Liver (tissue), 9 donors: ENCODE results near the gene TOMM20. TPM values are rescaled to one million over a fixed set of nuclear protein-coding genes. Genes with fewer than 3 reads are reported as not detected.

Experiments
- DNase-seq: peaks from one replicate; pipeline ENCODE4 v3.0.0-alpha.2; 2017; ENCODE audit warnings: low spot score
- H3K27ac ChIP-seq, 2 donors: one replicate each; pipeline ENCODE4 v1.7.0; 2013; ENCODE audit warnings: inconsistent platforms in 2 of 2, low read length in 2 of 2, control low read depth in 1 of 2, low read depth in 1 of 2, mild to moderate bottlenecking in 1 of 2
- H3K27me3 ChIP-seq, 4 donors: one replicate each; pipeline versions ENCODE4 v1.6.1 to v1.7.0; 2013; ENCODE audit warnings: low read length in 3 of 4, inconsistent platforms in 1 of 4, mild to moderate bottlenecking in 1 of 4, moderate library complexity in 1 of 4; ENCODE audit not compliant: control insufficient read depth in 4 of 4, insufficient read depth in 4 of 4
- H3K36me3 ChIP-seq, 4 donors: one replicate each; pipeline versions ENCODE4 v1.6.1 to v1.7.0; 2013; ENCODE audit warnings: low read length in 3 of 4, mild to moderate bottlenecking in 3 of 4, low read depth in 1 of 4, moderate library complexity in 1 of 4; ENCODE audit not compliant: control insufficient read depth in 4 of 4, insufficient read depth in 3 of 4
- H3K4me1 ChIP-seq, 4 donors: one replicate each; pipeline versions ENCODE4 v1.6.1 to v1.7.0; 2013; ENCODE audit warnings: low read length in 3 of 4, mild to moderate bottlenecking in 3 of 4, moderate library complexity in 1 of 4; ENCODE audit not compliant: control insufficient read depth in 4 of 4, insufficient read depth in 4 of 4
- H3K4me3 ChIP-seq, 3 donors: one replicate each; pipeline versions ENCODE4 v1.6.1 to v1.7.0; 2013; ENCODE audit warnings: low read length in 3 of 3, control low read depth in 1 of 3, low read depth in 1 of 3, mild to moderate bottlenecking in 1 of 3
- H3K9ac ChIP-seq, 2 donors: one replicate each; pipeline ENCODE4 v1.7.0; 2013; ENCODE audit warnings: low read length in 2 of 2, mild to moderate bottlenecking in 2 of 2, moderate library complexity in 2 of 2, control low read depth in 1 of 2, low read depth in 1 of 2
- H3K9me3 ChIP-seq, 4 donors: one replicate each; pipeline versions ENCODE4 v1.6.1 to v1.7.0; 2013; ENCODE audit warnings: low read length in 3 of 4; ENCODE audit not compliant: control insufficient read depth in 4 of 4
- ATF3 ChIP-seq: IDR thresholded peaks from 2 replicates; pipeline ENCODE4 v1.6.1; 2016; ENCODE audit warnings: antibody characterized with exemption
- CTCF ChIP-seq: fragments of 150-350 bp; IDR thresholded peaks from 2 replicates; pipeline ENCODE4 v1.5.1; 2017; ENCODE audit warnings: improper control_type of control experiment, low read depth, low read length; ENCODE audit not compliant: missing input control
- FOXA1 ChIP-seq: IDR thresholded peaks from 2 replicates; pipeline ENCODE4 v1.6.1; 2016; ENCODE audit warnings: antibody characterized with exemption
- GABPA ChIP-seq, 2 donors: IDR thresholded peaks in 1 of 2; conservative IDR thresholded peaks in 1 of 2; 2 replicates each; pipeline ENCODE4 v1.6.1; 2016; ENCODE audit warnings: antibody characterized with exemption in 2 of 2, mild to moderate bottlenecking in 1 of 2, moderate library complexity in 1 of 2
- HNF4A ChIP-seq, 2 donors: conservative IDR thresholded peaks; 2 replicates each; pipeline ENCODE4 v1.6.1; 2016; ENCODE audit warnings: antibody characterized with exemption in 2 of 2, mild to moderate bottlenecking in 2 of 2
- JUND ChIP-seq, 2 donors: IDR thresholded peaks; 2 replicates each; pipeline ENCODE4 v1.6.1; 2016; ENCODE audit warnings: antibody characterized with exemption in 2 of 2
- MAX ChIP-seq: IDR thresholded peaks from 2 replicates; pipeline ENCODE4 v1.6.1; 2016; ENCODE audit warnings: antibody characterized with exemption
- NR2F2 ChIP-seq: IDR thresholded peaks from 2 replicates; pipeline ENCODE4 v1.6.1; 2016; ENCODE audit warnings: antibody characterized with exemption
- RAD21 ChIP-seq, 2 donors: IDR thresholded peaks; 2 replicates each; pipeline ENCODE4 v1.6.1; 2016; ENCODE audit warnings: antibody characterized with exemption in 2 of 2, mild to moderate bottlenecking in 2 of 2
- REST ChIP-seq: IDR thresholded peaks from 2 replicates; pipeline ENCODE4 v1.6.1; 2016; ENCODE audit warnings: antibody characterized with exemption, mild to moderate bottlenecking
- RXRA ChIP-seq, 2 donors: IDR thresholded peaks; 2 replicates each; pipeline ENCODE4 v1.6.1; 2017 to 2018; ENCODE audit warnings: antibody characterized with exemption in 2 of 2, mild to moderate bottlenecking in 1 of 2
- SP1 ChIP-seq: IDR thresholded peaks from 2 replicates; pipeline ENCODE4 v1.6.1; 2018; ENCODE audit warnings: antibody characterized with exemption, mild to moderate bottlenecking
- YY1 ChIP-seq: IDR thresholded peaks from 2 replicates; pipeline ENCODE4 v1.6.1; 2016; ENCODE audit warnings: antibody characterized with exemption, mild to moderate bottlenecking
- WGBS: extraction: QIAGEN DNeasy Blood & Tissue Kit; methylation state at CpG from one replicate; pipeline ENCODE4 v1.1.7; 2013; 5-methylcytosine and 5-hydroxymethylcytosine counted together
- polyA plus RNA-seq, 2 donors: library from polyadenylated mRNA; stranded (reverse) in 1 of 2; unstranded in 1 of 2; fragments of 200-250 nt in 1 of 2; fragments of >200 nt in 1 of 2; fragmentation: Nextera tagmentation in 1 of 2; extraction: Ambion mirVana in 1 of 2; gene quantifications; one replicate each; pipeline versions ENCODE4 v1.2.1 to v1.2.3, GENCODE V29; 2013 to 2015
- total RNA-seq, 2 donors: library from RNA; depleted of rRNA; stranded (reverse); fragments of >200 nt; gene quantifications; one replicate each; pipeline ENCODE4 v1.2.3, GENCODE V29; 2014
- donor health status: healthy.
- donor health status: healthy.
- donor health status: healthy.
- donor health status: healthy.
- donor health status: healthy.

TOMM20 gene
- total and polyA plus RNA-seq, 4 donors: 33.4 to 74.4 (median 39.1) TPM

GRCh38 chr1:235176486-235176885 lies 47.8 kb upstream of the TOMM20 start:
- WGBS: 93% methylated on average over 7 of the region's 7 CpGs
- Histone ChIP-seq H3K9ac (no peak overlapping the region), H3K36me3 (peaks cover 12 to 41% (median 28%) of the 10 kb centered on the region in 4 donors), H3K27ac (no peak overlapping the region), H3K4me1 (no peaks in the 10 kb centered on the region), H3K27me3 (no peaks in the 10 kb centered on the region), H3K9me3 (no peaks in the 10 kb centered on the region), H3K4me3 (no peak overlapping the region)
- DNase-seq: no peak
- no peak for TF ChIP-seq MAX
- TF ChIP-seq JUND (IDR thresholded peaks at IDR 0.05): no peak
- no peak for TF ChIP-seq GABPA (IDR thresholded peaks at IDR 0.05 in 1 of 2, conservative IDR thresholded peaks at IDR 0.05 in 1 of 2)
- TF ChIP-seq YY1: no peak
- TF ChIP-seq CTCF: no peak
- TF ChIP-seq RXRA (IDR thresholded peaks at IDR 0.05): no peak
- TF ChIP-seq FOXA1: no peak
- no peak for TF ChIP-seq REST

GRCh38 chr1:235169986-235170385 lies 41.3 kb upstream of the TOMM20 start:
- Histone ChIP-seq H3K4me1 (no peaks in the 10 kb centered on the region), H3K36me3 (peaks cover 11 to 29% (median 19%) of the 10 kb centered on the region in 4 donors), H3K4me3 (no peak overlapping the region), H3K9me3 (no peaks in the 10 kb centered on the region), H3K9ac (no peak overlapping the region), H3K27ac (no peak overlapping the region), H3K27me3 (no peaks in the 10 kb centered on the region)
- DNase-seq: no peak
- TF ChIP-seq FOXA1: no peak

GRCh38 chr1:235168375-235168774 lies 39.7 kb upstream of the TOMM20 start:
- no peak overlapping the region for H3K27ac ChIP-seq

More at GRCh38 chr1:235168375-235168774, 39.7 kb upstream of the TOMM20 start:
- Histone ChIP-seq H3K9ac (no peak overlapping the region), H3K4me1 (no peaks in the 10 kb centered on the region), H3K9me3 (no peaks in the 10 kb centered on the region), H3K27me3 (no peaks in the 10 kb centered on the region), H3K4me3 (no peak overlapping the region), H3K36me3 (peaks cover 9 to 21% (median 14%) of the 10 kb centered on the region in 4 donors)
- 97% methylated on average over 3 of the region's 3 CpGs for WGBS
- TF ChIP-seq REST (no peak), HNF4A (conservative IDR thresholded peaks at IDR 0.05) (no peak), JUND (IDR thresholded peaks at IDR 0.05) (no peak), NR2F2 (no peak), RAD21 (IDR thresholded peaks at IDR 0.05) (no peak), SP1 (no peak), FOXA1 (no peak), ATF3 (no peak)
- DNase-seq: no peak
